ENCODE results near the gene SPEG. TPM values are rescaled to one million over a fixed set of nuclear protein-coding genes. Genes with fewer than 3 reads are reported as not detected.

Gene SPEG
- polyA plus RNA-seq, 3 donors, result not detected

- peaks cover 8 to 38% of the 10 kb centered on the region in 2 donors for H3K27me3 ChIP-seq (ENCODE audit: control insufficient read depth in 2 of 2, insufficient read depth in 2 of 2, low read length in 2 of 2)
- H4K20me1 ChIP-seq (ENCODE audit: insufficient read depth, low read length), result no peaks in the 10 kb centered on the region
- Mint-ChIP-seq H3K27me3 (ENCODE audit: low read depth in 3 of 3) (peaks cover 38 to 52% (median 52%) of the 10 kb centered on the region in 3 donors), H3K4me3 (no peak overlapping the region), H3K9me3 (peaks cover 0 to 4% (median 2%) of the 10 kb centered on the region in 7 donors), H3K36me3 (no peaks in the 10 kb centered on the region), H3K4me1 (peaks cover 27% of the 10 kb centered on the region), H3K27ac (no peak overlapping the region)
- H3K9me3 ChIP-seq (replicated peaks in 1 of 2; ENCODE audit: control insufficient read depth in 1 of 2, insufficient read depth in 1 of 2, low read length in 2 of 2), result no peaks in the 10 kb centered on the region
- no peak overlapping the region for H3K27ac ChIP-seq (ENCODE audit: low read depth in 1 of 2, low read length in 2 of 2)
- 100% methylated on average over 5 of the region's 8 CpGs for WGBS (ENCODE audit: insufficient coverage)
- peaks cover 21 to 36% of the 10 kb centered on the region in 2 donors for H3K4me1 ChIP-seq (ENCODE audit: control insufficient read depth in 1 of 2, insufficient read depth in 2 of 2, low read length in 2 of 2)
- H2AFZ ChIP-seq (ENCODE audit: insufficient read depth, low read depth, low read length, poor library complexity, severe bottlenecking), result no peak overlapping the region
- no peak overlapping the region for H3K4me3 ChIP-seq (replicated peaks in 1 of 3; ENCODE audit: low read depth in 2 of 3, low read length in 3 of 3)
- H3K79me2 ChIP-seq (ENCODE audit: insufficient read depth, low read length), result no peaks in the 10 kb centered on the region
- no peak for DNase-seq
- no peak overlapping the region for H3K9ac ChIP-seq (ENCODE audit: insufficient read depth, low read length, poor library complexity, severe bottlenecking)
- intact Hi-C loops (cut with micrococcal nuclease), result loop anchor here in 1 of 2 donors (10.0 kb wide), 1 partner anchor 194 kb away; no protein-coding TSS in a partner anchor
- TF ChIP-seq CTCF (IDR thresholded peaks at IDR 0.05), result no peak
- H3K36me3 ChIP-seq (replicated peaks in 1 of 2; ENCODE audit: control insufficient read depth in 1 of 2, insufficient read depth in 2 of 2, low read length in 2 of 2), result no peaks in the 10 kb centered on the region
- H3K4me2 ChIP-seq (replicated peaks; ENCODE audit: extremely low read depth, low read length, poor library complexity, severe bottlenecking), result no peak overlapping the region
Measured at GRCh38 chr2:219420687-219421086, 14.0 kb upstream of the SPEG start.

DNA sequence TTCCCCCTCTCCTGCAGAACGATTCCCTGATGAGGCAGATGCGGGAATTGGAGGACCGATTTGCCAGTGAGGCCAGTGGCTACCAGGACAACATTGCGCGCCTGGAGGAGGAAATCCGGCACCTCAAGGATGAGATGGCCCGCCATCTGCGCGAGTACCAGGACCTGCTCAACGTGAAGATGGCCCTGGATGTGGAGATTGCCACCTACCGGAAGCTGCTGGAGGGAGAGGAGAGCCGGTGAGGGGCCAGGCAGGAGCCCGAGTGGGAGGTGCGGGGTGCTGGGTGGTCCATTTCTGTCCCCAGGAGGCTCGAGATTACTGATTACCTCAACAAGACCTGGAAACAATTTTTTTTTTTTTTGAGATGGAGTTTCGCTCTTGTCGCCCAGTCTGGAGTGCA, 13.3 kb upstream of the SPEG start:
- Mint-ChIP-seq H3K27me3 (ENCODE audit: low read depth in 3 of 3) (peaks cover 37 to 56% (median 49%) of the 10 kb centered on the region in 3 donors), H3K9me3 (peaks cover 0 to 3% (median 2%) of the 10 kb centered on the region in 7 donors), H3K36me3 (no peaks in the 10 kb centered on the region), H3K4me1 (peaks cover 21% of the 10 kb centered on the region), H3K4me3 (no peak overlapping the region), H3K27ac (no peak overlapping the region)
- intact Hi-C loops (cut with micrococcal nuclease), result loop anchor here in 1 of 2 donors (10.0 kb wide), 1 partner anchor 193 kb away; no protein-coding TSS in a partner anchor
- Histone ChIP-seq H3K9ac (ENCODE audit: insufficient read depth, low read length, poor library complexity, severe bottlenecking) (no peak overlapping the region), H3K4me1 (ENCODE audit: control insufficient read depth in 1 of 2, insufficient read depth in 2 of 2, low read length in 2 of 2) (peaks cover 21 to 32% of the 10 kb centered on the region in 2 donors), H4K20me1 (ENCODE audit: insufficient read depth, low read length) (no peaks in the 10 kb centered on the region), H2AFZ (ENCODE audit: insufficient read depth, low read depth, low read length, poor library complexity, severe bottlenecking) (no peak overlapping the region), H3K79me2 (ENCODE audit: insufficient read depth, low read length) (no peaks in the 10 kb centered on the region), H3K9me3 (replicated peaks in 1 of 2; ENCODE audit: control insufficient read depth in 1 of 2, insufficient read depth in 1 of 2, low read length in 2 of 2) (no peaks in the 10 kb centered on the region), H3K36me3 (replicated peaks in 1 of 2; ENCODE audit: control insufficient read depth in 1 of 2, insufficient read depth in 2 of 2, low read length in 2 of 2) (no peaks in the 10 kb centered on the region), H3K27me3 (ENCODE audit: control insufficient read depth in 2 of 2, insufficient read depth in 2 of 2, low read length in 2 of 2) (peaks cover 6 to 32% of the 10 kb centered on the region in 2 donors), H3K27ac (ENCODE audit: low read depth in 1 of 2, low read length in 2 of 2) (no peak overlapping the region), H3K4me3 (replicated peaks in 1 of 3; ENCODE audit: low read depth in 2 of 3, low read length in 3 of 3) (no peak overlapping the region), H3K4me2 (replicated peaks; ENCODE audit: extremely low read depth, low read length, poor library complexity, severe bottlenecking) (no peak overlapping the region)
- WGBS (ENCODE audit: insufficient coverage), result 92% methylated on average over 13 of the region's 17 CpGs
- TF ChIP-seq CTCF (IDR thresholded peaks at IDR 0.05), result no peak
- DNase-seq, result no peak
